Measurements from ENCODE around the gene NEDD4.
A peak's percentile ranks its signal among the peaks of the same experiment; 100 is the strongest.
"Not testable (repeated sequence)": the region's sequence is repeated elsewhere in the genome, so short reads cannot be mapped to it uniquely, and the experiment has no call there.

Gene NEDD4

GRCh38 chr15:55824857-55825613 is 168.4 kb downstream of the NEDD4 start:
- DNase-seq (ENCODE audit: low spot score), result no peak

DNA sequence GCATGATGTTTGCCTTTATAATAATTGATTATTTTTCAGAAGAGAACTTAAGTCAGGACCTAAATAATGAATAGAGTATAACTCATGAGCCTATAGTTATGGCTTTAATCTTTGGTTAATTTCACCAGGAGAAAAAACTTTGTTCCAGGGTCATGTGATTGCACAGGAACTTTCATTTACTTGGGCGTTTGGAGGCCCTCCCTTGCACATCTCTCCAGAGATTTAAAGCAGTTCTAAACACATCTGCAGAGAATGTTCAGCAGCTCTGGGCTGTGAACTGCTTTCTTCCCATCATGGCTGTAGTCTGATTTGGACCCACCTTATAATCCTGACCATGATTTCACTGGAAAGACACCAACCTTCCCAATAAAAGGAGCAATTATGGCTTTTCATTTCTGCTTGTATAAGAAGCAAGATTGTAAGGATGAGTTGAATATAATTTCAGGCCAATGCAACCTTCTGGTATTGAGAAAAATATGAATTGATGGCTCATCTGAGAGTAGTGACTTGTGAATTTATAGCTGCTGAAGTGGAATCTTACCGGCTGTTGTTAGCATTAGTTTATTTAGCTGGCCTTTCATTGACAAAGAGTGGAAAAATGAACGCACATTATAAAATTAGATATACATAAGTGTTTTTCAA is 169.6 kb downstream of the NEDD4 start:
- no peak for DNase-seq (ENCODE audit: low spot score)

DNA sequence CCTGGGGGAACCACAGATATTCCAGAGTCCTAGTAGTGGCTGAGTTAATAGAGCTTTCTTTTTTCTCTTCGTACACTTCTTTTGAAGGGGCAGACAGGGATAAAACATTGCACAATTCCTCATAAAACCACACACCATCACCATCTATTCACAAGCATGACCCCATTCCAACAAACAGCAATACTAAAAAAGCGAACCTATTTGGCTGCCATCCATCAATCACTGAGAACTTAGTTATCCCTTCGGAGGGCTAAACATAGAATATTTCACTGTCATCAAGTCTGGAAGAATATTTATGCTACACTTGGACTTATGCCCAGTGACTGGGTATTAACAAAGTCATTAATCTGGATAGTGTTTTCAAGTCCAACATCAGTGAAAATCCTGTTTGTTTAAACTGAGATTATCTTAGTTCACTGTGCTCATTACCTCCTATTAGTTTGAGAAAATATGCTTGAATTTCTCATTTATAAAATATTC is 170.2 kb downstream of the NEDD4 start:
- DNase-seq (ENCODE audit: low spot score), result no peak

- DNase-seq (ENCODE audit: low spot score), result not testable (repeated sequence)
Measured at GRCh38 chr15:55821740-55822139, 171.7 kb downstream of the NEDD4 start.

DNA sequence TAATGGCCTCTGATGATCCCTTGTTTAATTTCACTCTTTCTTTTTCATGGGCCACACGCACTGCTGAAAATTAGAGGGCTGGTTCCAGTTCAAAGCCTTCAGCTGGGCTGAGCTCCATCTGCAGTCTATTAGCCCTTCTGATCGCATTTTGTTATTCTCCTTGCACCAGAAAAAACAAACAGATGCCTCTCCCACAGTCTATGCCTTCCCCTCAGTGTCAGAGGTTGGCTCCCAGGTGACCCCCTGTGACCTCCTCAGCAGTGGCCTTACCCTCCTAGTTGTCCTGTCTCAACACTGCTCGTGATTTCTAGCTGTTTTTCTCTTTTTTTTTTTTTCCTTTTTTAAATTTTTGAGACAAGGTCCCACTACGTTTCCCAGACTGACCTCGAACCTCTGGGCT is 173.4 kb downstream of the NEDD4 start:
- no peak for DNase-seq (ENCODE audit: low spot score)

- no peak for DNase-seq (ENCODE audit: low spot score)
Measured at GRCh38 chr15:55819397-55820034, 173.9 kb downstream of the NEDD4 start.

DNA sequence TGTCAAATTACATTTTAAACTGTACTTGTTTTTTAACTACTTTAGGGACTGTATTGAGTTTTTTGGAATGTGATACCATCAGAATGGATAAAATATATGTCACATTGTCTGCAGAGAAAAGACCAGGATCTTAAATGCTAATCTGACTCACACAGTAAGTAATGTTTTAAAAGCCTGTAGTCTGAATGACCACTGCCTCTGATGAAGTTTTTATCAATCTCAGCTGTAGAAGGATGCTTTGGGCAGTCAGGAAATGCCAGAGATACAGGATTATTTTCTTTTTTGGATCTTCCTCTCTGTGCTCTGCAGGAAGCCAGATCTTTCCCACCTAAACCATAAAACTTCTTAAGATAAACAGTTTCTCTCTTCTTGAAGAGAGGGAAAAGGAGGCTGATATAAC is 177.4 kb downstream of the NEDD4 start:
- DNase-seq (ENCODE audit: low spot score), result no peak

DNA sequence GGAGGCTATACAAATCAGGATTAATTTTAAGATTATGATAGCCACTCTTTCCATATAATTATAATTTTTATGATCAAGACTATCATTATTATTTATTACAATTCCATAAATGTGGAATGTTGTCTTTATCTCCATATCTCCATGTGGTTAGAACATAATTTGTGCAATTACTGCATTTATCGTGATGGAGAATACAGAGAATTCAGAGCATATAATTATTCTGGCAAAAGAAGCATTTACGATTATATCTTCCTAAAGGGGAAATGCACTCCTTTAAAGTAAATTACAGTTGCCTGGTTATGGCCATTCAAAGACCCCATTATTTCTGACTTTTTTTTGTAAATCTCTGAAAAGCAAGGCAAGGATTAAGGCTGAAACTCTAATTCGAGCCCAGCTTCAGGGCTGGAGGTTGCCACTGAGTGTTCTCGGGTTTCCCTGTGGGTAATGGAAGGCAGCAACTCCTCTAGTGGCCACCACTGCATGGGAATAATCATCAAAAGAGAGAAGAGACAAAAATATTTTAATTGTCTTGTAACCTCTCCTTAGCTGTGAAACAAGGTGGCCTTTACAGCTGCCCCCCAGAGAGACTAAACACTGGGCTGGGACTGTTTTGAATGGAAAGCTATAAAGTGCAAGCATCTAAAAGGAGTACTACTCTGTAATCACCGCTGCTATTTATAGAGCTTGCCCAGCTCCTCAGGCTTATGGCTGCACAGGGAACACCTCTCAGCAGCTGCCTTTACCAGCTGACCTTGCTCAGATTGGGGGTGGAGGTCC is 190.6 kb downstream of the NEDD4 start:
- DNase-seq (ENCODE audit: low spot score), result no peak

DNA sequence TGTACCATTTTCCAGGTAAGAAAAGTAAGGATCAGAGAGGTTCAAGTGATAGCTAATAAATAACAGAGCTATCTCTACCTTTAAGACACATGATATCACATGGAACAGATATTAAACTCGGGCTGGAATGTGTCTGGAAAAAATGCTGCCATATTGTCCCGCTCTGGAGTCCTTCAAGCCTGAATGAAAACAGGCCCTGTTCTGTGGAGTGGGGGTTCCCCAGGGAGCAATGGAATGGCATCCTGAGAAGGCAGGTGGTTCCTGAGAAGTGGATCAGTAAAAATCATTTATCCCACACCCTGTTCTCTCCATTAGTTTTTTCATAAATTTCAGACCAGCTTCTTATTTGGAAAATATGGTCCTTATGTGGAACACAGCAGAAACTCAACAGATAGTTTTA is 193.2 kb downstream of the NEDD4 start:
- no peak for DNase-seq (ENCODE audit: low spot score)

- peak; percentile 68 for DNase-seq (ENCODE audit: low spot score)
Measured at GRCh38 chr15:55799291-55800212, 193.9 kb downstream of the NEDD4 start.

DNA sequence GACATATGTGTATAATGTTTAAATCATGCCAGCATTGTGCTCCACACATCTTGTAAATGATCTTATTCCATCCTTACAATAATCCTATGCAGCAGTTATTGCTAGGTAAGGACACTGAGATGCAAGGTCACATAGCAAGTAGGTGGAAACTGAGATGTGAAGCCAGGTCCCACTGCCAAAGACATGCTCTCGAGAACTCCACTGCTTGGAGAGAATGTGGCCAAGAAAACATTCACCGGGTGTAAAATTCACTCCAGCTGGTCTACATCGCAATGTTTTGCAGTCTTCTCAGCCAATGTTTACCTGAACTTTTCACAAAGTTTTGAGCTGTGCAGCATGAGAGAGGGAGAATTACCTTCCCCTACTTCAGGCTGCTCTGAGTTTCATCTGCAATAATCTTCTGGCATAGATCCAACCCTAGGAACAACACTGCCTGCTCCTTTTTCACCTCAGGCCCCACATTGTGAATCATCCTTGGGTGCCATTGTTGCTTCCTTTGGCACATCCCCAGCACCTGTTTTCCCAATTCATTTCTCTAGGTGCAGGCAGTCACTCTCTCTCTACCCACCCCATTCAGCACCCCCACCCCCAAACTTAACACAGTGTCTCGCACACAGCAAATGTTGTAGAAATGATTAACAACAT is 197.0 kb downstream of the NEDD4 start:
- no peak for DNase-seq (ENCODE audit: low spot score)

GRCh38 chr15:55795031-55795430 is 198.4 kb downstream of the NEDD4 start:
- no peak for DNase-seq (ENCODE audit: low spot score)

- DNase-seq (ENCODE audit: low spot score), result peak; percentile 43
Measured at GRCh38 chr15:55791551-55792400, 201.6 kb downstream of the NEDD4 start.

DNA sequence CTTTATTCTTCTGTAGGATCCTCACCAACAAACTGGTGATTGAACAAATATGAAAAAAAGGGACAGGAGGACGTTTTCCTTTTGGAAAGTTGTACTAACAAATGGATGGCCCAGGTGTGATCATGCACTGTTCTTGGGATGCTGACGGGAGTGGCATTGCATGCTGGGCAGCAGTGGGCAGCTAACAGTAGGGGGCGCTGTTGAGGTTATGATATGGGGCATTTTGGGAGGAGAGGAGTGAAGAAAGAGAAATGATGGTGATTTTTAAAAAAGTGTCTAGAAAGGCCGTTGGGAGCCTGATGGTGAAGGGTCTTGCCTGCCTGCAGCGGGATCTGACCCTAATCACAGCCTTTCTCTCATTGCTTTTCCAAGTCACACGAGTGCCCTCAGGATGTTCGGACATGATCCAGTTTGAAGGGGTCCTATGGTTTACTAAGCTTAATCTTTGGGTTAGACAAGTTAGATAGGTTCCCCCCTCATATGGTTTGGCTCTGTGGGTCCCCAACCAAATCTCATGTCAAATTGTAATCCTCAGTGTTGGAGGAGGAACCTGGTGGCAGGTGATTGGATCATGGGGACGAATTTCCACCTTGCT is 204.2 kb downstream of the NEDD4 start:
- no peak for DNase-seq (ENCODE audit: low spot score)

DNA sequence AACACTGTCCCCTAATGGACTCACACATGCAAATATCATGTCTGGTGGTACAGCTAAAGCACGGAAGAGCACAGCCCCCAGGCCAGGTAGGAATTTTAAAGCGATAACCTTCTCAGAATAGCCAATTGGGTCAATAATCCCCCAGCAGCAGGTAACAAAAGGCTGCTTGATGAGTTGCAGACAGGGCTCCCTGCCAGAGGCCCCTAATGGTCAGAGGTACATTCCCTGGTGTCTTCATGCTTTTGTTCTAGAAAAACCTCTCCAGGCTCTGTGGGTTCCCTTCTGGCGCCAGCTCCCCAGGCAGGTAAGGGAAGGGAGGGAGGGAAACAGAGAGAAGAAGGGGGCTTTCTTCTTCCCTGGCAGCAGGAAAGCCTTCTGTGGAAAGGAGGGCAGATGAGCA is 207.1 kb downstream of the NEDD4 start:
- DNase-seq (ENCODE audit: low spot score), result no peak

- not testable (repeated sequence) for DNase-seq (ENCODE audit: low spot score)
Measured at GRCh38 chr15:55785593-55785992, 207.8 kb downstream of the NEDD4 start.

- DNase-seq (ENCODE audit: low spot score), result no peak
Measured at GRCh38 chr15:55784286-55784685, 209.1 kb downstream of the NEDD4 start.

GRCh38 chr15:55782901-55783300 is 210.5 kb downstream of the NEDD4 start:
- no peak for DNase-seq (ENCODE audit: low spot score)

DNA sequence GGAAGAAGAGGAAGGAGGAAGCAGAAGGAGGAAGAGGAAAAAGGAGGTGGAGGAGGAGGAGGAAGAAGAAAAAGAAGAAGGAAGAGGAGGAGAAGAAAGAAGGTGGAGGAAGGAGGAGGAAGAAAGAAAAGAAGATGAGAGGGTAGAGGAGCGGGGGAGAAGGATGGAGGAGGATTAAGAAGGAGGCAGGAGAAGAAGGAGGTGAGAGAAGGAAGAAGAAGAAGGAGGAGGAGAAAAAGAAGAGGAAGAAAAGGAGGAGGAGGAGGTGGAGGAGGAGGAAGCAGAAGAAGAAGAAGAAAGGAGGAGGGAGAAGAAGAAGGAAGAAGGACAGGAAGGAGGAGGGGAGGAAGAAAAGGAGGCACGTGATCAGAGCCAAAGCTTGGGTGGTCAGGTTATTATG is 213.1 kb downstream of the NEDD4 start:
- no peak for DNase-seq (ENCODE audit: low spot score)
